Body of pancreas (tissue), 4 donors: ENCODE results near the gene SRPX2.

Source experiments
- POLR2A ChIP-seq, 3 donors: fragments of 450-650 bp; IDR thresholded peaks; one replicate each; pipeline ENCODE4 v1.6.1; 2016; ENCODE audit warnings: antibody characterized with exemption in 3 of 3, mild to moderate bottlenecking in 2 of 3
- TF ChIP-seq, protein P1 (sequence below), 7 experiments: fragments of 450-650 bp in 4 of 7; fragments of 200-600 bp in 3 of 7; sonication (generic) in 3 of 7; IDR thresholded peaks; one replicate each; pipeline ENCODE4 v1.5.1; 2016 to 2019; ENCODE audit warnings: antibody characterized with exemption in 7 of 7

DNA sequence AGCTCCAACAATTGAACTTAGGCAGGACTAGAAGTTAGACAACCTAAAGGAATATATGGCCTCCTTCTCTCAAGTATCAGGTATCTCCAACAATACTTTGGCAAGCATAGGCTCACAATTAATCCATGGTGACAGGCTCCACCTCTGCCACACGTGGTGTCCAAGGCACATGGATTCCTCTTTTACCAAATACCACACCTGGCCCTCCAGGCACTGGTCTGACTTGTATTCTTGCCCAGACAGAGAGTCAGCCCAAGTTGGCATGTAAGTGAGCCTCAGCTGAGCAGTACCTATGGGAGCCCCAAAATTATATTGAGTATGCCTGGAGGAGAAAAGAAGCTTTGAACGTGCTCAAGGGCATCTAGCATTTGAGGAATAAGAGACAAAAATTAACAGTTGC is 19.6 kb downstream of the SRPX2 start:
- TF ChIP-seq, protein P1, sequence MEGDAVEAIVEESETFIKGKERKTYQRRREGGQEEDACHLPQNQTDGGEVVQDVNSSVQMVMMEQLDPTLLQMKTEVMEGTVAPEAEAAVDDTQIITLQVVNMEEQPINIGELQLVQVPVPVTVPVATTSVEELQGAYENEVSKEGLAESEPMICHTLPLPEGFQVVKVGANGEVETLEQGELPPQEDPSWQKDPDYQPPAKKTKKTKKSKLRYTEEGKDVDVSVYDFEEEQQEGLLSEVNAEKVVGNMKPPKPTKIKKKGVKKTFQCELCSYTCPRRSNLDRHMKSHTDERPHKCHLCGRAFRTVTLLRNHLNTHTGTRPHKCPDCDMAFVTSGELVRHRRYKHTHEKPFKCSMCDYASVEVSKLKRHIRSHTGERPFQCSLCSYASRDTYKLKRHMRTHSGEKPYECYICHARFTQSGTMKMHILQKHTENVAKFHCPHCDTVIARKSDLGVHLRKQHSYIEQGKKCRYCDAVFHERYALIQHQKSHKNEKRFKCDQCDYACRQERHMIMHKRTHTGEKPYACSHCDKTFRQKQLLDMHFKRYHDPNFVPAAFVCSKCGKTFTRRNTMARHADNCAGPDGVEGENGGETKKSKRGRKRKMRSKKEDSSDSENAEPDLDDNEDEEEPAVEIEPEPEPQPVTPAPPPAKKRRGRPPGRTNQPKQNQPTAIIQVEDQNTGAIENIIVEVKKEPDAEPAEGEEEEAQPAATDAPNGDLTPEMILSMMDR (IDR thresholded peaks at IDR 0.05), result no peak
- no peak for TF ChIP-seq POLR2A (IDR thresholded peaks at IDR 0.05)
